ENCODE measurements around the gene RRAGD. TPM values are rescaled to one million over a fixed set of nuclear protein-coding genes. Genes with fewer than 3 reads are reported as not detected.
A peak's percentile ranks its signal among the peaks of the same experiment; 100 is the strongest.

RRAGD gene
- total and polyA plus RNA-seq, 2 donors from 2014 or later: 31.5 to 51.6 TPM

GRCh38 chr6:89433252-89434149 is 21.4 kb upstream of the RRAGD start:
- H3K9ac ChIP-seq (ENCODE audit: low read length in 3 of 3): peak overlapping the region; percentile 15 to 64 (median 29)
- H3K36me3 ChIP-seq (ENCODE audit: control insufficient read depth in 2 of 3, insufficient read depth in 3 of 3, low read length in 3 of 3): no peaks in the 10 kb centered on the region
- H3K4me3 ChIP-seq (ENCODE audit: low read length in 3 of 3): peak overlapping the region; percentile 32 to 76 (median 67)
- no peak for TF ChIP-seq CTCF (IDR thresholded peaks at IDR 0.05; ENCODE audit: borderline replicate concordance, extremely low read depth, insufficient read depth)
- no peak for FAIRE-seq
- H3K27me3 ChIP-seq (ENCODE audit: control insufficient read depth, insufficient read depth, low read length): no peaks in the 10 kb centered on the region
- peak; percentile 46 to 80 (median 68) for DNase-seq
- H3K27ac ChIP-seq (ENCODE audit: low read depth in 2 of 2, low read length in 2 of 2): peak overlapping the region in 1 of 2 donors; percentile 10
- H3K4me1 ChIP-seq (ENCODE audit: control insufficient read depth in 2 of 3, insufficient read depth in 2 of 3, low read depth in 1 of 3, low read length in 3 of 3): peaks cover 2 to 10% (median 7%) of the 10 kb centered on the region in 3 donors
- intact Hi-C loops (cut with DNase I): loop anchor here (10.0 kb wide), 1 partner anchor 181 kb away; no protein-coding TSS in a partner anchor
- no peaks in the 10 kb centered on the region for H3K9me3 ChIP-seq (ENCODE audit: control insufficient read depth in 2 of 3, insufficient read depth in 1 of 3, low read length in 3 of 3)

- FAIRE-seq (no peak), DNase-seq (peak; percentile 76 to 88 (median 86))
- Histone ChIP-seq H3K4me1 (ENCODE audit: control insufficient read depth in 2 of 3, insufficient read depth in 2 of 3, low read depth in 1 of 3, low read length in 3 of 3) (peaks cover 2 to 10% (median 7%) of the 10 kb centered on the region in 3 donors), H3K27ac (ENCODE audit: low read depth in 2 of 2, low read length in 2 of 2) (peak within 1 kb of the TSS in 1 of 2 donors; percentile 10), H3K9me3 (ENCODE audit: control insufficient read depth in 2 of 3, insufficient read depth in 1 of 3, low read length in 3 of 3) (no peaks in the 10 kb centered on the region), H3K36me3 (ENCODE audit: control insufficient read depth in 2 of 3, insufficient read depth in 3 of 3, low read length in 3 of 3) (no peaks in the 10 kb centered on the region), H3K9ac (ENCODE audit: low read length in 3 of 3) (peak within 1 kb of the TSS; percentile 15 to 64 (median 29)), H3K4me3 (ENCODE audit: low read length in 3 of 3) (peak within 1 kb of the TSS; percentile 32 to 76 (median 67)), H3K27me3 (ENCODE audit: control insufficient read depth, insufficient read depth, low read length) (no peaks in the 10 kb centered on the region)
- intact Hi-C loops (cut with DNase I): loop anchor here (10.0 kb wide), 1 partner anchor 182 kb away; no protein-coding TSS in a partner anchor
- peak; percentile 99 for TF ChIP-seq CTCF (IDR thresholded peaks at IDR 0.05; ENCODE audit: borderline replicate concordance, extremely low read depth, insufficient read depth)
Measured at GRCh38 chr6:89432875-89433251, 20.8 kb upstream of the RRAGD start, which contains the start of gene ANKRD6. ANKRD6 (plus strand) TSS chr6:89433152; CDS start chr6:89566977, 133,825 bp downstream.

- Histone ChIP-seq H3K4me3 (ENCODE audit: low read length in 3 of 3) (no peak overlapping the region), H3K27ac (ENCODE audit: low read depth in 2 of 2, low read length in 2 of 2) (no peak overlapping the region), H3K27me3 (ENCODE audit: control insufficient read depth, insufficient read depth, low read length) (no peaks in the 10 kb centered on the region), H3K4me1 (ENCODE audit: control insufficient read depth in 2 of 3, insufficient read depth in 2 of 3, low read depth in 1 of 3, low read length in 3 of 3) (peaks cover 2 to 7% (median 4%) of the 10 kb centered on the region in 3 donors), H3K36me3 (ENCODE audit: control insufficient read depth in 2 of 3, insufficient read depth in 3 of 3, low read length in 3 of 3) (no peaks in the 10 kb centered on the region), H3K9me3 (ENCODE audit: control insufficient read depth in 2 of 3, insufficient read depth in 1 of 3, low read length in 3 of 3) (no peaks in the 10 kb centered on the region), H3K9ac (ENCODE audit: low read length in 3 of 3) (no peak overlapping the region)
- FAIRE-seq (no peak), DNase-seq (peak in 3 of 5 donors; percentile 28 to 52 (median 50))
- no peak for TF ChIP-seq CTCF (IDR thresholded peaks at IDR 0.05; ENCODE audit: borderline replicate concordance, extremely low read depth, insufficient read depth)
- intact Hi-C loops (cut with DNase I): loop anchor here (10.0 kb wide), 1 partner anchor 184 kb away; no protein-coding TSS in a partner anchor
Measured at GRCh38 chr6:89430201-89430962, 18.3 kb upstream of the RRAGD start.

Measured in kidney (tissue), 14 donors.